NB4 (cell line): Measurements from ENCODE around the gene NR1H4.

Source experiments
- CTCF ChIP-seq: IDR thresholded peaks from one replicate; pipeline ENCODE4 v1.5.1; 2012; ENCODE audit warnings: low read depth, low read length
- MYC ChIP-seq: IDR thresholded peaks from 2 replicates; pipeline ENCODE4 v1.6.1; 2011; ENCODE audit warnings: low read depth, low read length
- POLR2A ChIP-seq: IDR thresholded peaks from 2 replicates; pipeline ENCODE4 v1.6.1; 2011; ENCODE audit warnings: mild to moderate bottlenecking; ENCODE audit not compliant: insufficient read length; ENCODE audit errors: extremely low read depth
- TF ChIP-seq, protein P1 (sequence below): IDR thresholded peaks from 2 replicates; pipeline ENCODE4 v1.6.1; 2011; ENCODE audit warnings: low read depth, low read length

GRCh38 chr12:100528034-100528433, 54.4 kb downstream of the NR1H4 start:
- no peak for TF ChIP-seq CTCF
- TF ChIP-seq POLR2A, result no peak
- TF ChIP-seq, protein P1, sequence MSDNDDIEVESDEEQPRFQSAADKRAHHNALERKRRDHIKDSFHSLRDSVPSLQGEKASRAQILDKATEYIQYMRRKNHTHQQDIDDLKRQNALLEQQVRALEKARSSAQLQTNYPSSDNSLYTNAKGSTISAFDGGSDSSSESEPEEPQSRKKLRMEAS, result no peak
- no peak for TF ChIP-seq MYC
